Measurements from ENCODE around the gene ADD3. TPM values are rescaled to one million over a fixed set of nuclear protein-coding genes. Genes with fewer than 3 reads are reported as not detected.

ADD3 gene
- total RNA-seq, 1 donor = 1,018 TPM

DNA sequence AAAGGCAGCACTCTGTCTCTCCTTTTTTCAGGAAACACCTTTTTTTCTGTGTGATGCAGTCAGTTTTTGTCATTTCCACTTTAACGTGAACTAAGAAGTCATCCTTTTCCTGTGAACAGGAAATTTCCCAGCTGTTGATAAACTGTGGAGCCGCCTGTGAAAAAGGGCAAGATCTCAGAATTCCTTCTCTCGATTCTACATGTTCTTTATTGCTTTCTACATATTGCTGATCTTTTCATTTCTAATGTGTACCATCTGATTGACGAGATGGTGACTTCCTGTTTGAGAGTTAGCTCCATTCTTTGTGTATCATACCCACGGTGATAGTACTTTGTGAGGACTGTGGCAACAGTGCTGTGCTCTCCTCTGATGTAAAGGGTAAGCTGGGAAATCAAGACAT lies 50.4 kb downstream of the ADD3 start:
- H3K27ac ChIP-seq (ENCODE audit: low read depth, low read length) = no peak overlapping the region
- peaks cover 88% of the 10 kb centered on the region for H3K79me2 ChIP-seq (ENCODE audit: insufficient read depth, low read length)
- no peak overlapping the region for H3K4me2 ChIP-seq (ENCODE audit: insufficient read depth, low read length)

DNA sequence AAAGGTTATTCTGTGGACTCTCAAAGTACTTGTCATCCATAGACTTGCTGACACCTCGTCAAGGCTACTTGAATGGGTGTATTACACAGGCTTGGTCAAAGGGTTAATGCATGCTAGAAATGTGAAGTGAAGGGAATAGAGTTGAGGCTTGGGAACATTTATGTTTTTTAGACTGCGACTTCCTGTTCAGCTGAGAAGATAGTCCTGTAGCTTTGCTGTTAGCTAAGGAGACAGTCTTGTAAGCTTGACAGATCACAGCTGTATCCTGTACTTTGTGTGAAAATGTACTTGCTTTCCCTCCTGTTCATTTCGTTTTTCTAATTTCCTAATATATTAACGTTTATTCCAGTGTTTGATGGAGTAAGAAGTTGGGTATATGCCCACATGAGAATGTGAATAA lies 52.1 kb downstream of the ADD3 start:
- peaks cover 15% of the 10 kb centered on the region for H4K20me1 ChIP-seq (ENCODE audit: insufficient read depth, low read length)
- H3K4me2 ChIP-seq (ENCODE audit: insufficient read depth, low read length) = no peak overlapping the region
- no peaks in the 10 kb centered on the region for H3K27me3 ChIP-seq (ENCODE audit: insufficient read depth, low read length)
- H3K79me2 ChIP-seq (ENCODE audit: insufficient read depth, low read length) = peaks cover 84% of the 10 kb centered on the region
- TF ChIP-seq, protein P1, sequence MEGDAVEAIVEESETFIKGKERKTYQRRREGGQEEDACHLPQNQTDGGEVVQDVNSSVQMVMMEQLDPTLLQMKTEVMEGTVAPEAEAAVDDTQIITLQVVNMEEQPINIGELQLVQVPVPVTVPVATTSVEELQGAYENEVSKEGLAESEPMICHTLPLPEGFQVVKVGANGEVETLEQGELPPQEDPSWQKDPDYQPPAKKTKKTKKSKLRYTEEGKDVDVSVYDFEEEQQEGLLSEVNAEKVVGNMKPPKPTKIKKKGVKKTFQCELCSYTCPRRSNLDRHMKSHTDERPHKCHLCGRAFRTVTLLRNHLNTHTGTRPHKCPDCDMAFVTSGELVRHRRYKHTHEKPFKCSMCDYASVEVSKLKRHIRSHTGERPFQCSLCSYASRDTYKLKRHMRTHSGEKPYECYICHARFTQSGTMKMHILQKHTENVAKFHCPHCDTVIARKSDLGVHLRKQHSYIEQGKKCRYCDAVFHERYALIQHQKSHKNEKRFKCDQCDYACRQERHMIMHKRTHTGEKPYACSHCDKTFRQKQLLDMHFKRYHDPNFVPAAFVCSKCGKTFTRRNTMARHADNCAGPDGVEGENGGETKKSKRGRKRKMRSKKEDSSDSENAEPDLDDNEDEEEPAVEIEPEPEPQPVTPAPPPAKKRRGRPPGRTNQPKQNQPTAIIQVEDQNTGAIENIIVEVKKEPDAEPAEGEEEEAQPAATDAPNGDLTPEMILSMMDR (IDR thresholded peaks at IDR 0.05; ENCODE audit: extremely low read depth, low read depth, low read length) = no peak
- no peaks in the 10 kb centered on the region for H3K9me3 ChIP-seq (ENCODE audit: low read depth, low read length)
- no peaks in the 10 kb centered on the region for H3K36me3 ChIP-seq (ENCODE audit: insufficient read depth, low read length)
- H3K4me1 ChIP-seq (ENCODE audit: insufficient read depth, low read length) = peaks cover 19% of the 10 kb centered on the region
- H2AFZ ChIP-seq (ENCODE audit: low read length) = no peak overlapping the region
- H3K4me3 ChIP-seq (ENCODE audit: insufficient read depth, low read length) = no peak overlapping the region
- H3K27ac ChIP-seq (ENCODE audit: low read depth, low read length) = no peak overlapping the region
- no peak for DNase-seq (ENCODE audit: insufficient read length, low spot score, missing footprints)

More for the DNA sequence above, 50.4 kb downstream of the ADD3 start:
- Histone ChIP-seq H3K4me3 (ENCODE audit: insufficient read depth, low read length) (no peak overlapping the region), H3K27me3 (ENCODE audit: insufficient read depth, low read length) (no peaks in the 10 kb centered on the region), H2AFZ (ENCODE audit: low read length) (no peak overlapping the region), H4K20me1 (ENCODE audit: insufficient read depth, low read length) (peaks cover 15% of the 10 kb centered on the region), H3K9me3 (ENCODE audit: low read depth, low read length) (no peaks in the 10 kb centered on the region), H3K4me1 (ENCODE audit: insufficient read depth, low read length) (peaks cover 19% of the 10 kb centered on the region), H3K36me3 (ENCODE audit: insufficient read depth, low read length) (no peaks in the 10 kb centered on the region)
- DNase-seq (ENCODE audit: insufficient read length, low spot score, missing footprints) = no peak
- TF ChIP-seq, protein P1 (IDR thresholded peaks at IDR 0.05; ENCODE audit: extremely low read depth, low read depth, low read length) = no peak

DNA sequence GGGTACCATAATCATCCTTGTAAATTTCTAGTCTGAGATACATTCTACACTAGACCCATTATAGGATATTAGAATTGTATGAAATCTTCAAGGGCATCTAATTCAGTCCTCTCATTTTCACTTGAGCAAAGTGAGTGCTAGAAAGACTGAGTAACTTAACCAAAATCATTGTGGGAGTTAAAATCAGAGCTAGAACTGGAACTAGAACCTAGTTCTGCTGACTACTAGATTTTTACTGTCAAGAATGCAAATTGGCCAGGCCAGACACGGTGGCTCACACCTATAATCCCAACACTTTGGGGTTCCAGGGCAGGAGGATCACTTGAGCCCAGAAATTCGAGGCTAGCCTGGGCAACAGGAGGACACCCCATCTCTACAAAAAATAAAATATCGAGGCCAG lies 53.9 kb downstream of the ADD3 start:
- Histone ChIP-seq H3K27me3 (ENCODE audit: insufficient read depth, low read length) (no peaks in the 10 kb centered on the region), H3K4me1 (ENCODE audit: insufficient read depth, low read length) (peaks cover 11% of the 10 kb centered on the region), H3K79me2 (ENCODE audit: insufficient read depth, low read length) (peaks cover 84% of the 10 kb centered on the region), H3K27ac (ENCODE audit: low read depth, low read length) (no peak overlapping the region), H4K20me1 (ENCODE audit: insufficient read depth, low read length) (peaks cover 15% of the 10 kb centered on the region), H3K4me2 (ENCODE audit: insufficient read depth, low read length) (no peak overlapping the region), H2AFZ (ENCODE audit: low read length) (no peak overlapping the region), H3K4me3 (ENCODE audit: insufficient read depth, low read length) (no peak overlapping the region), H3K9me3 (ENCODE audit: low read depth, low read length) (no peaks in the 10 kb centered on the region), H3K36me3 (ENCODE audit: insufficient read depth, low read length) (no peaks in the 10 kb centered on the region)
- DNase-seq (ENCODE audit: insufficient read length, low spot score, missing footprints) = no peak
- TF ChIP-seq, protein P1 (IDR thresholded peaks at IDR 0.05; ENCODE audit: extremely low read depth, low read depth, low read length) = no peak

DNA sequence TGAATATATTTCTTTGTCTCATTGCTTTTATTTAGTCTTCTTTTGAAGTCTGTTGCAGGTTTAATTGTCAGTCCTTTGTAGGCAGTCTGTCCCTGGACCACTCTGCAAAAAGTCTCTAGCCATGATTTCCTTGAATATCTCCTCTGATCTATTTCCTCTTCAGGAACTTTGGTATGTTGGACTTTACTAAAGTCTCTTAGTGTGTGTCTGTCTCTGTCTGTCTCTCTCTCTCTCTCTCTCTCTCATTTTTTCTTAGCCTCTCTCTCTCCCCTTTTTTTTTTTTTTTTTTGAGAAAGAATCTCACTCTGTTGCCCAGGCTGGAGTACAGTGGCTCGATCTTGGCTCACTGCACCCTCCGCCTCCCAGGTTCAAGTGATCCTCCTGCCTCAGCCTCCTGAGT lies 57.5 kb downstream of the ADD3 start:
- Histone ChIP-seq H3K4me2 (ENCODE audit: insufficient read depth, low read length) (no peak overlapping the region), H3K4me3 (ENCODE audit: insufficient read depth, low read length) (no peak overlapping the region), H3K79me2 (ENCODE audit: insufficient read depth, low read length) (peaks cover 78% of the 10 kb centered on the region), H3K27me3 (ENCODE audit: insufficient read depth, low read length) (no peaks in the 10 kb centered on the region), H2AFZ (ENCODE audit: low read length) (no peak overlapping the region), H3K9me3 (ENCODE audit: low read depth, low read length) (no peaks in the 10 kb centered on the region), H3K36me3 (ENCODE audit: insufficient read depth, low read length) (no peaks in the 10 kb centered on the region), H3K27ac (ENCODE audit: low read depth, low read length) (no peak overlapping the region), H4K20me1 (ENCODE audit: insufficient read depth, low read length) (peaks cover 8% of the 10 kb centered on the region), H3K4me1 (ENCODE audit: insufficient read depth, low read length) (peaks cover 12% of the 10 kb centered on the region)
- TF ChIP-seq, protein P1 (IDR thresholded peaks at IDR 0.05; ENCODE audit: extremely low read depth, low read depth, low read length) = no peak
- no peak for DNase-seq (ENCODE audit: insufficient read length, low spot score, missing footprints)
